Mononuclear cell (primary cell): ENCODE measurements around the gene STARD13. TPM values are rescaled to one million over a fixed set of nuclear protein-coding genes. Genes with fewer than 3 reads are reported as not detected.

ENCODE experiments used
- H3K27me3 ChIP-seq: 2 replicates; pipeline ENCODE4 v1.6.0; 2011; ENCODE audit warnings: low read length, control low read depth; ENCODE audit not compliant: insufficient read depth
- H3K4me1 ChIP-seq: 2 replicates; pipeline ENCODE4 v1.5.1; 2011; ENCODE audit warnings: mild to moderate bottlenecking, low read length, control low read depth; ENCODE audit not compliant: insufficient read depth
- H3K4me3 ChIP-seq: 2 replicates; pipeline ENCODE4 v1.5.1; 2011; ENCODE audit warnings: mild to moderate bottlenecking, low read length, moderate library complexity
- H3K9me3 ChIP-seq: 2 replicates; pipeline ENCODE4 v1.5.1; 2011; ENCODE audit warnings: low read depth, mild to moderate bottlenecking, control low read depth, low read length
- total RNA-seq: library from RNA; depleted of rRNA; stranded (reverse); fragments of >200 nt; gene quantifications from one replicate; pipeline ENCODE4 v1.2.3, GENCODE V29; 2012

STARD13 gene
- total RNA-seq, 1 donor = 0.84 TPM

- Histone ChIP-seq H3K9me3 (no peaks in the 10 kb centered on the region), H3K27me3 (no peaks in the 10 kb centered on the region), H3K4me1 (no peaks in the 10 kb centered on the region), H3K4me3 (no peak overlapping the region)
These were observed 32.5 kb upstream of the STARD13 start for GRCh38 chr13:33318037-33318436.

- no peaks in the 10 kb centered on the region for H3K9me3 ChIP-seq
- no peaks in the 10 kb centered on the region for H3K4me1 ChIP-seq
- H3K27me3 ChIP-seq = no peaks in the 10 kb centered on the region
- no peak overlapping the region for H3K4me3 ChIP-seq
These were observed 31.3 kb upstream of the STARD13 start for GRCh38 chr13:33316890-33317289.

- Histone ChIP-seq H3K4me1 (no peaks in the 10 kb centered on the region), H3K9me3 (no peaks in the 10 kb centered on the region), H3K4me3 (no peak overlapping the region), H3K27me3 (no peaks in the 10 kb centered on the region)
These were observed 27.9 kb upstream of the STARD13 start for GRCh38 chr13:33313504-33313903.

GRCh38 chr13:33312861-33313212 lies 27.3 kb upstream of the STARD13 start:
- Histone ChIP-seq H3K4me1 (no peaks in the 10 kb centered on the region), H3K27me3 (no peaks in the 10 kb centered on the region), H3K4me3 (no peak overlapping the region), H3K9me3 (no peaks in the 10 kb centered on the region)

GRCh38 chr13:33312150-33312860 lies 26.8 kb upstream of the STARD13 start:
- no peaks in the 10 kb centered on the region for H3K27me3 ChIP-seq
- no peak overlapping the region for H3K4me3 ChIP-seq
- no peaks in the 10 kb centered on the region for H3K9me3 ChIP-seq
- H3K4me1 ChIP-seq = no peaks in the 10 kb centered on the region

GRCh38 chr13:33311040-33311439 lies 25.5 kb upstream of the STARD13 start:
- Histone ChIP-seq H3K9me3 (no peaks in the 10 kb centered on the region), H3K4me3 (no peak overlapping the region), H3K27me3 (no peaks in the 10 kb centered on the region), H3K4me1 (no peaks in the 10 kb centered on the region)

- Histone ChIP-seq H3K9me3 (no peaks in the 10 kb centered on the region), H3K27me3 (no peaks in the 10 kb centered on the region), H3K4me3 (no peak overlapping the region), H3K4me1 (no peaks in the 10 kb centered on the region)
These were observed 24.9 kb upstream of the STARD13 start for GRCh38 chr13:33310245-33311038.

GRCh38 chr13:33308863-33309262 lies 23.3 kb upstream of the STARD13 start:
- H3K9me3 ChIP-seq = no peaks in the 10 kb centered on the region

GRCh38 chr13:33307843-33308242 lies 22.3 kb upstream of the STARD13 start:
- Histone ChIP-seq H3K9me3 (no peaks in the 10 kb centered on the region), H3K4me1 (no peaks in the 10 kb centered on the region), H3K4me3 (no peak overlapping the region), H3K27me3 (no peaks in the 10 kb centered on the region)

More at GRCh38 chr13:33308863-33309262, 23.3 kb upstream of the STARD13 start:
- H3K4me1 ChIP-seq = no peaks in the 10 kb centered on the region
- no peak overlapping the region for H3K4me3 ChIP-seq
- no peaks in the 10 kb centered on the region for H3K27me3 ChIP-seq

GRCh38 chr13:33303855-33304597 lies 18.5 kb upstream of the STARD13 start:
- no peaks in the 10 kb centered on the region for H3K4me1 ChIP-seq
- no peak overlapping the region for H3K4me3 ChIP-seq
- no peaks in the 10 kb centered on the region for H3K9me3 ChIP-seq
- no peaks in the 10 kb centered on the region for H3K27me3 ChIP-seq

- no peaks in the 10 kb centered on the region for H3K27me3 ChIP-seq
- no peaks in the 10 kb centered on the region for H3K4me1 ChIP-seq
- no peak overlapping the region for H3K4me3 ChIP-seq
- H3K9me3 ChIP-seq = no peaks in the 10 kb centered on the region
These were observed 14.1 kb upstream of the STARD13 start for GRCh38 chr13:33299626-33300025.

GRCh38 chr13:33296793-33297425 lies 11.4 kb upstream of the STARD13 start:
- H3K27me3 ChIP-seq = no peaks in the 10 kb centered on the region
- no peaks in the 10 kb centered on the region for H3K9me3 ChIP-seq
- H3K4me3 ChIP-seq = no peak overlapping the region
- H3K4me1 ChIP-seq = no peaks in the 10 kb centered on the region

GRCh38 chr13:33292712-33293111 lies 7.2 kb upstream of the STARD13 start:
- Histone ChIP-seq H3K4me3 (no peak overlapping the region), H3K4me1 (no peaks in the 10 kb centered on the region), H3K27me3 (no peaks in the 10 kb centered on the region), H3K9me3 (no peaks in the 10 kb centered on the region)

- H3K27me3 ChIP-seq = peaks cover 7% of the 10 kb centered on the region
- H3K9me3 ChIP-seq = no peaks in the 10 kb centered on the region
- H3K4me1 ChIP-seq = peaks cover 7% of the 10 kb centered on the region
- H3K4me3 ChIP-seq = no peak overlapping the region
These were observed 4.9 kb upstream of the STARD13 start for GRCh38 chr13:33290421-33290965.

- Histone ChIP-seq H3K4me3 (no peak overlapping the region), H3K27me3 (peaks cover 11% of the 10 kb centered on the region), H3K4me1 (peaks cover 12% of the 10 kb centered on the region), H3K9me3 (no peaks in the 10 kb centered on the region)
These were observed 4.4 kb upstream of the STARD13 start for GRCh38 chr13:33289966-33290365.
